Lower leg skin (tissue), 4 donors: ENCODE measurements around the gene MTMR11. TPM values are rescaled to one million over a fixed set of nuclear protein-coding genes. Genes with fewer than 3 reads are reported as not detected.

Source experiments
- DNase-seq, 2 donors: peaks; one replicate each; pipeline ENCODE4 v3.0.0-alpha.2; 2019; ENCODE audit warnings: low spot score in 2 of 2
- H3K4me3 ChIP-seq: fragments of 200-600 bp; sonication (generic); 2 replicates; pipeline ENCODE4 v1.5.1; 2017; ENCODE audit warnings: mild to moderate bottlenecking, low read depth; ENCODE audit not compliant: poor library complexity, severe bottlenecking
- POLR2A ChIP-seq, 2 donors: fragments of 450-650 bp; IDR thresholded peaks; one replicate each; pipeline ENCODE4 v1.6.1; 2016 to 2017; ENCODE audit warnings: antibody characterized with exemption in 2 of 2, mild to moderate bottlenecking in 1 of 2, moderate library complexity in 1 of 2
- WGBS, 2 donors: methylation state at CpG; one replicate each; pipeline ENCODE4 v1.1.5; 2018; 5-methylcytosine and 5-hydroxymethylcytosine counted together
- intact Hi-C: fragments of 100-400 bp; cut with DNase I; formaldehyde crosslinking; loops from one replicate; pipeline ENCODE4 v1.15.0; 2023; ENCODE audit warnings: low total_unique reads
- total RNA-seq, 4 donors: library from RNA; depleted of rRNA; stranded (reverse); fragments of >200 nt; gene quantifications; one replicate each; pipeline ENCODE4 v1.1.0, GENCODE V29; 2016
- TF ChIP-seq, protein P1 (sequence below), 3 donors: fragments of 450-650 bp; IDR thresholded peaks; one replicate each; pipeline ENCODE4 v1.5.1; 2016; ENCODE audit warnings: antibody characterized with exemption in 3 of 3, mild to moderate bottlenecking in 3 of 3, moderate library complexity in 2 of 3

MTMR11 gene
- total RNA-seq, 4 donors from 2014 or later = 15.6 to 21.4 (median 19.0) TPM

DNA sequence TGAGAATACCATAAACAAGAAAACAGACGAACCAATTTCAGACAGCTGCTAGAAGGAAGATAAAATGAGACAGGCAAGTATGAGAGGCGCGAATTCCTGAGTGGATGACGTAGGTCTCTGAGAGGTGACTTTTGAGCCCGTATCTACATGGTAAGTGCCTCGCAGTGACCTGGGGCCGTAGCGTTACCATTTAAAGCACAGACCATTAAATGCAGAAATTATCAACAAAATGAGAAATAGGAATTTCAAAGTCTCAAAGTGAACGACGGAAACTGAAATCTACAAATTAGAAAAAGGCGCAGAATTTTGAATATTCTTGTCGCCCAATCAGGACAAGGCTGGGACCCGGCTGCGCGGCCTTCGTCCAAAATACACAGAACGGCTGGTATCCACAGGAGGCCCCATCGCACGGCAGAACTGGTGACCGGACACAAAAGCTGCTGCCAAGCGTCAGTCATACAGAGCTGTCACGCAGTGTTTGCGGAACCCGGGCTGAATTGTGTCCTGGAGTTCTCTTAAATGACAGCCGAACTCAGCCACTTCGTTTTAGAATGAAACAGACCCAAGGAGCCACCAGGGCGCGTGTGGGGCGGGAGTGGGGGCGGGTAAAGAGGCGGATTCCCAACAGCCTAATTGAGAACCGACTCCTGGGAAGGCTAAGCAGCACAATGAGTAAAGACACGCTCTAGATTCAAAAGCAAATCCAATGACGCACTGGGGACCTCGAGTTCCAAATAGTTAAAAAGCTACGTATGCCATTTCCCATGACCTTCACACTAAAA is 51.1 kb downstream of the MTMR11 start:
- intact Hi-C loops = no loop called here
- peak; percentile 86 to 98 for DNase-seq
- TF ChIP-seq, protein P1, sequence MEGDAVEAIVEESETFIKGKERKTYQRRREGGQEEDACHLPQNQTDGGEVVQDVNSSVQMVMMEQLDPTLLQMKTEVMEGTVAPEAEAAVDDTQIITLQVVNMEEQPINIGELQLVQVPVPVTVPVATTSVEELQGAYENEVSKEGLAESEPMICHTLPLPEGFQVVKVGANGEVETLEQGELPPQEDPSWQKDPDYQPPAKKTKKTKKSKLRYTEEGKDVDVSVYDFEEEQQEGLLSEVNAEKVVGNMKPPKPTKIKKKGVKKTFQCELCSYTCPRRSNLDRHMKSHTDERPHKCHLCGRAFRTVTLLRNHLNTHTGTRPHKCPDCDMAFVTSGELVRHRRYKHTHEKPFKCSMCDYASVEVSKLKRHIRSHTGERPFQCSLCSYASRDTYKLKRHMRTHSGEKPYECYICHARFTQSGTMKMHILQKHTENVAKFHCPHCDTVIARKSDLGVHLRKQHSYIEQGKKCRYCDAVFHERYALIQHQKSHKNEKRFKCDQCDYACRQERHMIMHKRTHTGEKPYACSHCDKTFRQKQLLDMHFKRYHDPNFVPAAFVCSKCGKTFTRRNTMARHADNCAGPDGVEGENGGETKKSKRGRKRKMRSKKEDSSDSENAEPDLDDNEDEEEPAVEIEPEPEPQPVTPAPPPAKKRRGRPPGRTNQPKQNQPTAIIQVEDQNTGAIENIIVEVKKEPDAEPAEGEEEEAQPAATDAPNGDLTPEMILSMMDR (IDR thresholded peaks at IDR 0.05) = no peak
- TF ChIP-seq POLR2A (IDR thresholded peaks at IDR 0.05) = peak in 1 of 2 donors; percentile 4
- H3K4me3 ChIP-seq = peak overlapping the region; percentile 69
- WGBS, 2 donors = 0 to 1% methylated on average over 36 of the region's 36 CpGs

DNA sequence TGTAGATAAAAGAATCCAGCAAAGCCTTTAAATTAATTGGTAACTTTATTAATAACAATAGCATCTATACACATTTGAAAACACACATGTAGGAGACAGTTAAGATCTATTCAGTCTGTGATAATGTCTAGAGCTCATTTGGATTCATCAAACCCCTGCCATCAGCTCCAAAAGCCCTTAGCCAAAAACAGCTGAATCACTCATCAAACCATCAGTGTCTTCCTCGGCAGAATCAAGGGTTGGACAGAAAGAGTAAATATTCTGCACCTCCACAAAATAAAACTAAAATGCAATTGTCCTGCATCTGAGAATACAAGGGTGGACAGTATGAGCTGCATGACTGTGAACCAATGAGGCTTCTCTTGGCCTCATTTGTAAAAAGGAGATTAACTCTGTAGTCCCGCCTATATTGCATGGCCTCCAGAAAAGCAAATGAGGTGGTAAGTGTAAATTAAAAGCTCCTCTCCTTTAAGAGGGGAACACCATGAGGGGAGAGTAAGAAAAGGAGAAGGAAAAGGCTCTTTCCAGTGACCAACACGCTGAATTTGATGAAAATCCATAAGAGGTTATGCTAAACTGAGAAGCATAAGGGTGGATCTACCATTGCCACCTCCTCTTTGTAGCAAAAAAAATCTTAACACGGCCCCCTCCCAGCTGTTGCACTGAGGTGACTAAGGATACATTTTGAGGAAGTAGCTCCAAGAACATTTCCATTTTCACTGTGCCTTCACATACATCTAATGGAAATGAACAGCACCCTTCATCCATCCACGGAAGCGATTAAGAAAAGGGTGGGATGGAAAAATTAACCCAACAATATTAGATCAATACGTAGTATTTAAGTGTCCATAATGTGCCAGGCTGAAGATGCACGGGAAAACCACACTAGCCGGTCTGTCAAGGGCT is 52.0 kb downstream of the MTMR11 start:
- peak overlapping the region; percentile 69 for H3K4me3 ChIP-seq
- intact Hi-C loops = no loop called here
- TF ChIP-seq, protein P1 (IDR thresholded peaks at IDR 0.05) = no peak
- TF ChIP-seq POLR2A (IDR thresholded peaks at IDR 0.05) = no peak
- DNase-seq = peak; percentile 16 to 81
- 6 to 8% methylated on average over 9 of the region's 9 CpGs for WGBS, 2 donors

DNA sequence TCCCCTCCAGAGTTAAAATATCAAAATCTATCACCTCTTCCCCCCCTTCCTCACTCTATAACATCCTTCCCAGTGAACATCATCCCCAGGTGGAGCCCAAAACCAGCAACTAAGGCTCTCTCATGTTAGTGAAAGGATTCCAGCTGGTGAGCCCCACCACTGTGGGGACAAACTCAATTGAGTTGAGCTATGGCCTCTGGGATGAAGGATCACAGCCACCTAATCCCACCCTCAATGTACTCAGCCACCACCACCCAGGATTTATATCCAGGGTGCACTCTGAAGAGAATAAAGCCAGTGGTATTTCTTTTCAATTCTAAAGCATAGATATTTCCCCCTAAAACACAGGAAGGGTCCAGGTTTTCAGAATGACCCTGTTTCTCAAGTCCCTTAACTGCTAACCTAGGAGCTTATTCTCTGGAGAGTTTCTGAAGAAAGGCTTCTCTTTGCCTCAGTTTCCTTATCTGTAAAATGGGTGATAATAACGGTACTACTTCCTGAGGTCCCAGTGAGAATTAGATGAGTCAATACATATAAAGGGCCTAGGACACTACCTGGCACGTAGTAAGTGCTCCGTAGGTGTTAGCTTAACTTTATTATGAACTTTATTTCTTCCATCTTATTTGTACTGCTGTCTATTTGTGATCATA is 53.0 kb downstream of the MTMR11 start:
- no peak overlapping the region for H3K4me3 ChIP-seq
- TF ChIP-seq, protein P1 (IDR thresholded peaks at IDR 0.05) = no peak
- no peak for TF ChIP-seq POLR2A (IDR thresholded peaks at IDR 0.05)
- DNase-seq = peak in 1 of 2 donors; percentile 48
- intact Hi-C loops = no loop called here
- 77 to 81% methylated on average over 3 of the region's 3 CpGs for WGBS, 2 donors

DNA sequence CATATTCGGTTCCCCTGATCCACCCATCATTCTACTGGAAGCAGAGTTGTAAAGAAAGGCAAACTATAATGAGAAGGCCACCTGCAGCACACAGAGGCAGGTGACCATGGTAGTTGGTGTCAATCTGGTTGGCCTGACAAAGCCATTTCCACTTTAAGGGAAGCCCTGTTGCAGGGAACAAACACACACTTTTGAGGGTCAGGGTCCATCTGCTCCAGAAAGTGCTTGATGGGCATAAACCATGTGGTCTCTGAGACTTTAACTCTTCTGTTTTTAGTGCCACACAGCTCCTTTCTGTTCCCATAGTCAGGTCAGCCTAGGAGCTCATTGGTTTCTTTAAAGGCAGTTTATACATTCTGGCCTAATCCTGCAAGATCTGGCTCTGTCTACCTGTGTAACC is 54.8 kb downstream of the MTMR11 start:
- TF ChIP-seq, protein P1 (IDR thresholded peaks at IDR 0.05) = no peak
- TF ChIP-seq POLR2A (IDR thresholded peaks at IDR 0.05) = no peak
- DNase-seq = peak in 1 of 2 donors; percentile 40
- no peak overlapping the region for H3K4me3 ChIP-seq
- intact Hi-C loops = no loop called here
- 91 to 96% methylated on average over 1 of the region's 1 CpG for WGBS, 2 donors

DNA sequence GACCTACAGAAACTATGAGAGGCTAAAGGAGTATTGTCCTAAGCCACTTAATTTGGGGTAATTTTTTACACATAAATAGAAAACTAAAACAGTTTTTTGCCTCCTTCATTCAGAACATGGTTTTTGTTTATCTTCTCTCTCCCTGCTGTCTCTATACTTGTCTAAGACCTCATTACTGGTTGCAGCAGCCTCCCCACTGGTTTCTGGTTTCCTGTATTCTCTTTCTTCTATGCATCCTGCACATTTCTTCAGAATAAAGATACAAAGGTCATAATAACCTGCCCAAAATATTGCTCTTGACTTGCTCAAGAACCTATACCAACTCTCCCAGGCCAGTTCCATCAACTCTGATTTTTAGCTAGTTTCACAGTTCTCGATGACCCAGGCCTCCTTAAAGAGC is 57.1 kb downstream of the MTMR11 start:
- intact Hi-C loops = no loop called here
- H3K4me3 ChIP-seq = no peak overlapping the region
- 94 to 100% methylated on average over 1 of the region's 1 CpG for WGBS, 2 donors
- DNase-seq = no peak
- TF ChIP-seq, protein P1 (IDR thresholded peaks at IDR 0.05) = no peak
- TF ChIP-seq POLR2A (IDR thresholded peaks at IDR 0.05) = no peak

Other genes starting within 250 kb of the MTMR11 start
- 1 to 10 TPM in 2 of 4 donors, under 1 TPM in 1, not detected in 1; 0.59 to 2.1 (median 1.6) TPM for gene FCGR1A, start 154.2 kb downstream of the MTMR11 start, total RNA-seq
- 10 to 100 TPM; 30.6 to 63.0 (median 46.0) TPM for gene BOLA1, start 37.3 kb downstream of the MTMR11 start, total RNA-seq
- gene SV2A, start 19.0 kb downstream of the MTMR11 start, total RNA-seq = 1 to 10 TPM in 1 of 4 donors, under 1 TPM in 3; 0.27 to 1.1 (median 0.55) TPM
- 10 to 100 TPM; 14.9 to 21.6 (median 18.3) TPM for gene SF3B4, start 9.1 kb downstream of the MTMR11 start, total RNA-seq
- gene OTUD7B, start 73.8 kb upstream of the MTMR11 start, total RNA-seq = 10 to 100 TPM; 16.9 to 21.4 (median 18.4) TPM
- 10 to 100 TPM; 27.7 to 30.9 (median 29.3) TPM for gene VPS45, start 130.9 kb upstream of the MTMR11 start, total RNA-seq
- gene PLEKHO1, start 213.0 kb upstream of the MTMR11 start, total RNA-seq = 10 to 100 TPM in 3 of 4 donors, 1 to 10 TPM in 1; 8.7 to 15.4 (median 11.4) TPM